CD14-positive monocyte (primary cell): ENCODE results near the gene TMEM181. TPM values are rescaled to one million over a fixed set of nuclear protein-coding genes. Genes with fewer than 3 reads are reported as not detected.
A peak's percentile ranks its signal among the peaks of the same experiment; 100 is the strongest.
"Not testable (repeated sequence)": the region's sequence is repeated elsewhere in the genome, so short reads cannot be mapped to it uniquely, and the experiment has no call there.

Source experiments
- DNase-seq, 3 donors: peaks; one replicate each; pipeline ENCODE4 v3.0.0-alpha.2; 2011 to 2022
- H2AFZ ChIP-seq: 2 replicates; pipeline ENCODE4 v1.6.0; 2012; ENCODE audit warnings: mild to moderate bottlenecking, low read depth, low read length, inconsistent platforms; ENCODE audit not compliant: insufficient read depth, poor library complexity, severe bottlenecking
- H3K27ac ChIP-seq, 2 donors: 1 replicate in 1 of 2; 2 replicates in 1 of 2; pipeline ENCODE4 v1.5.1; 2012 to 2013; ENCODE audit warnings: low read length in 2 of 2, control low read depth in 1 of 2, inconsistent platforms in 1 of 2, low read depth in 1 of 2, mild to moderate bottlenecking in 1 of 2
- H3K27me3 ChIP-seq, 2 donors: one replicate each; pipeline versions ENCODE4 v1.6.0 to v1.6.1; 2011 to 2013; ENCODE audit warnings: low read length in 2 of 2; ENCODE audit not compliant: control insufficient read depth in 2 of 2, insufficient read depth in 2 of 2
- H3K36me3 ChIP-seq, 2 donors: replicated peaks in 1 of 2; 1 replicate in 1 of 2; 2 replicates in 1 of 2; pipeline versions ENCODE4 v1.5.1 to v1.6.1; 2012 to 2013; ENCODE audit warnings: low read length in 2 of 2, control low read depth in 1 of 2, inconsistent platforms in 1 of 2, mild to moderate bottlenecking in 1 of 2; ENCODE audit not compliant: insufficient read depth in 2 of 2, control insufficient read depth in 1 of 2
- H3K4me1 ChIP-seq, 2 donors: 1 replicate in 1 of 2; 2 replicates in 1 of 2; pipeline versions ENCODE4 v1.5.1 to v1.6.1; 2012 to 2013; ENCODE audit warnings: low read length in 2 of 2, control low read depth in 1 of 2, inconsistent platforms in 1 of 2, mild to moderate bottlenecking in 1 of 2, moderate library complexity in 1 of 2; ENCODE audit not compliant: insufficient read depth in 2 of 2, control insufficient read depth in 1 of 2
- H3K4me2 ChIP-seq: replicated peaks from 2 replicates; pipeline ENCODE3; 2012; ENCODE audit warnings: low read length, moderate library complexity, mild to moderate bottlenecking; ENCODE audit not compliant: poor library complexity, severe bottlenecking; ENCODE audit errors: extremely low read depth
- H3K4me3 ChIP-seq, 3 experiments: fragments of 200-600 bp in 1 of 3; sonication (generic) in 1 of 3; replicated peaks in 1 of 3; 1 replicate in 2 of 3; 2 replicates in 1 of 3; pipeline ENCODE4 v1.5.1; 2011 to 2013; ENCODE audit warnings: low read length in 3 of 3, mild to moderate bottlenecking in 3 of 3, control low read depth in 2 of 3, low read depth in 2 of 3, inconsistent platforms in 1 of 3, moderate library complexity in 1 of 3
- H3K79me2 ChIP-seq: 2 replicates; pipeline ENCODE4 v1.6.0; 2012; ENCODE audit warnings: mild to moderate bottlenecking, control low read depth, inconsistent platforms, low read length, moderate library complexity; ENCODE audit not compliant: insufficient read depth
- H3K9ac ChIP-seq: 2 replicates; pipeline ENCODE4 v1.6.0; 2017; ENCODE audit warnings: low read length, mild to moderate bottlenecking; ENCODE audit not compliant: insufficient read depth, poor library complexity, severe bottlenecking
- H3K9me3 ChIP-seq, 2 donors: replicated peaks in 1 of 2; 1 replicate in 1 of 2; 2 replicates in 1 of 2; pipeline versions ENCODE4 v1.5.1 to v1.6.1; 2012 to 2013; ENCODE audit warnings: low read length in 2 of 2, control low read depth in 1 of 2; ENCODE audit not compliant: control insufficient read depth in 1 of 2, insufficient read depth in 1 of 2
- H4K20me1 ChIP-seq: 2 replicates; pipeline ENCODE4 v1.6.0; 2012; ENCODE audit warnings: mild to moderate bottlenecking, low read length, control low read depth, moderate library complexity; ENCODE audit not compliant: insufficient read depth
- H3K27ac Mint-ChIP-seq, 7 donors: one replicate each; pipeline ENCODE4 v1.8.0; 2020; ENCODE audit warnings: mild to moderate bottlenecking in 7 of 7, mixed read lengths in 7 of 7, moderate library complexity in 6 of 7, inconsistent platforms in 2 of 7
- H3K27me3 Mint-ChIP-seq, 3 donors: one replicate each; pipeline ENCODE4 v1.8.0; 2021 to 2022; ENCODE audit warnings: low read depth in 3 of 3, mild to moderate bottlenecking in 3 of 3, mixed read lengths in 3 of 3, moderate library complexity in 3 of 3, inconsistent platforms in 1 of 3
- H3K36me3 Mint-ChIP-seq, 2 donors: one replicate each; pipeline ENCODE4 v1.8.0; 2020; ENCODE audit warnings: mixed read lengths in 2 of 2, inconsistent platforms in 1 of 2, mild to moderate bottlenecking in 1 of 2
- H3K4me1 Mint-ChIP-seq: one replicate; pipeline ENCODE4 v1.8.0; 2020; ENCODE audit warnings: mild to moderate bottlenecking, mixed read lengths
- H3K4me3 Mint-ChIP-seq, 2 donors: one replicate each; pipeline ENCODE4 v1.8.0; 2020; ENCODE audit warnings: mild to moderate bottlenecking in 2 of 2, mixed read lengths in 2 of 2, moderate library complexity in 1 of 2
- H3K9me3 Mint-ChIP-seq, 7 donors: one replicate each; pipeline ENCODE4 v1.8.0; 2020 to 2022; ENCODE audit warnings: mixed read lengths in 7 of 7, mild to moderate bottlenecking in 6 of 7, moderate library complexity in 6 of 7, inconsistent platforms in 2 of 7
- WGBS: methylation state at CpG from one replicate; pipeline ENCODE4 v1.1.5; 2013; ENCODE audit warnings: missing lambda C conversion rate; ENCODE audit not compliant: insufficient coverage; 5-methylcytosine and 5-hydroxymethylcytosine counted together
- intact Hi-C, 2 donors: fragments of 100-400 bp; cut with micrococcal nuclease; formaldehyde crosslinking; loops; one replicate each; pipeline versions ENCODE4 v1.15.0 to v1.15.1; 2023
- polyA plus RNA-seq, 3 donors: library from polyadenylated mRNA; depleted of rRNA in 1 of 3; unstranded in 2 of 3; stranded (reverse) in 1 of 3; fragments of 300-500 nt in 2 of 3; fragments of >200 nt in 1 of 3; fragmentation: Illumina TruSeq in 2 of 3; gene quantifications; 1 replicate in 2 of 3; 2 replicates in 1 of 3; pipeline ENCODE4 v1.2.3, GENCODE V29; 2012 to 2021
- TF ChIP-seq, protein P1 (sequence below): fragments of 200-600 bp; IDR thresholded peaks from one replicate; pipeline ENCODE4 v1.8.0; 2022; ENCODE audit warnings: antibody characterized with exemption, mild to moderate bottlenecking

The TMEM181 gene
- polyA plus RNA-seq, 3 donors, result 2.4 to 6.8 (median 2.6) TPM

DNA sequence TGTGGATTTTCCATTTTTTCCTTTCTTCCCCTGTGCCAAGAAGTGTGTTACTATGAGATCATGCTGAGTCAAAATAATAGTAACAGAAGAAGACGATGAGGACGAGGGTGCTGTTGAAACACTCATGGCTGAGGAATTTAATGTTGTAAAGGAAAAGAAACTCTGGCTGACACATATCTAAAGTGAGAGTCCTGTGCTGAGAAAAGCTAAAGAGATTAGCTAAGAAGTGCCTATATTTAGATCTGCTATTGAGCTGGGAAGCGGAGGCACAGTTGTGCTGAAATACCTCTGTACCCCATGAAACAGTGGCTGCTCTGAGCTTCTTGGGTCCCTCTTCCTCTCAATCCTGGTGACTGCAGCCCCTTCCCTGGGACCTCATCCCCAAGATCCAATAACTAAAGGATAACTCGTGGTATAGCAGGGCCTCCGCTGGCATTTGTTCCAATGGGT is 88.8 kb downstream of the TMEM181 start:
- no peak overlapping the region for H3K9ac ChIP-seq
- peak overlapping the region; percentile 66 to 97 (median 95) for H3K27ac Mint-ChIP-seq

DNA sequence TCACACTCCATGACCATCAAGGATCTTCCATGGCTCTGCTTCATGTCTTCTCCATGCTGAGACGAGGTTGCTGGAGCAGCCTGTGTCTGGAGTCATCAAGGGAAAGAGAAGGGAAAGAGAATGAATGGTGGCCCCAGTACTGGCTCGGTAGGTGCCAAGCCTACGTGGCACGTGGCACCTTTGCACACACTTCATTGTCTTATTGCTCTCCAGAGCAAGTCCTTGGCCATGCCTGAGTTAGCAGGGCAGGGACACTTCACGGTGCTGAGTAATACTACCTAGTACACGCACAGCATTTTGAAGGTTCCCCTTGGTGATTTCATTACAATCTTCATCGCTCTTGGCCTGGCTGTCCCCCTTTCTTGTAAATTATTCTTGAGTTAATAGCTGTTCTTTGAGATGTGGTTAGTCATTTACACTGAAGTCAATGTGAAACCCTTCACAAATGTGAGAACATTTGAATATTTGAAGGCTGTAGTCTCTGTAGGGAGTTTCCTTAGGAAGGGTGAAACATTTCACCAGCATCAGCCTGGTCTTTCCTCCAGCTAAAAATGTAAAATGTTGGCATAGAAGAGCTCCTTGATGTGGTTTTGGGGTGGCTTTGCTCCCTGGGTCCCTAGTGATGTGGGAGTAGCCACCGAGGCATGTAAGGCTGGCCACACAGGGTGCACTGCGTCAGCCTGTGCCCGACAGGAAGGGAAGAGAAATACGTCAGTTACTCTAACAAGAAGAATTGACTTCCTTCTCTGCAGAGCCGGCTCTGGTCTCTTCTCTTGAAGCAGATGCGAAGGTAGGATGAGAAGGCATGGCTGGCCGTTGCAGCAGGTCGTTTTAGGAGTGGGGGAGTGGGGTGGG is 89.6 kb downstream of the TMEM181 start, which contains the start of gene SYTL3:
SYTL3 (plus strand) TSS at position 766 of the 855 bp plus-strand sequence. CDS start 13,215 bp downstream, outside the sequence.
- H3K27ac Mint-ChIP-seq, result peak within 1 kb of the TSS; percentile 94 to 97 (median 95)
- H3K36me3 Mint-ChIP-seq, result peaks cover 0 to 4% of the 10 kb centered on the region in 2 donors
- 19% methylated on average over 7 of the region's 15 CpGs for WGBS
- intact Hi-C loops, result loop anchor here (10.0 kb wide), 2 partner anchors 45 to 595 kb away; no protein-coding TSS in a partner anchor
- H3K4me1 Mint-ChIP-seq, result peaks cover 54% of the 10 kb centered on the region
- peak; percentile 86 to 90 (median 88) for DNase-seq
- Histone ChIP-seq H4K20me1 (no peaks in the 10 kb centered on the region), H3K79me2 (peaks cover 3% of the 10 kb centered on the region), H3K9me3 (no peaks in the 10 kb centered on the region), H3K4me3 (peak within 1 kb of the TSS in 1 of 3 experiments; percentile 50), H3K36me3 (no peaks in the 10 kb centered on the region), H3K4me1 (peaks cover 47 to 53% of the 10 kb centered on the region in 2 donors), H3K9ac (peak within 1 kb of the TSS; percentile 56), H3K4me2 (peak within 1 kb of the TSS; percentile 45), H2AFZ (no peak within 1 kb of the TSS), H3K27me3 (no peaks in the 10 kb centered on the region), H3K27ac (peak within 1 kb of the TSS; percentile 66 to 93)
- H3K9me3 Mint-ChIP-seq, result no peaks in the 10 kb centered on the region
- peaks cover 0 to 6% (median 0%) of the 10 kb centered on the region in 3 donors for H3K27me3 Mint-ChIP-seq
- TF ChIP-seq, protein P1, sequence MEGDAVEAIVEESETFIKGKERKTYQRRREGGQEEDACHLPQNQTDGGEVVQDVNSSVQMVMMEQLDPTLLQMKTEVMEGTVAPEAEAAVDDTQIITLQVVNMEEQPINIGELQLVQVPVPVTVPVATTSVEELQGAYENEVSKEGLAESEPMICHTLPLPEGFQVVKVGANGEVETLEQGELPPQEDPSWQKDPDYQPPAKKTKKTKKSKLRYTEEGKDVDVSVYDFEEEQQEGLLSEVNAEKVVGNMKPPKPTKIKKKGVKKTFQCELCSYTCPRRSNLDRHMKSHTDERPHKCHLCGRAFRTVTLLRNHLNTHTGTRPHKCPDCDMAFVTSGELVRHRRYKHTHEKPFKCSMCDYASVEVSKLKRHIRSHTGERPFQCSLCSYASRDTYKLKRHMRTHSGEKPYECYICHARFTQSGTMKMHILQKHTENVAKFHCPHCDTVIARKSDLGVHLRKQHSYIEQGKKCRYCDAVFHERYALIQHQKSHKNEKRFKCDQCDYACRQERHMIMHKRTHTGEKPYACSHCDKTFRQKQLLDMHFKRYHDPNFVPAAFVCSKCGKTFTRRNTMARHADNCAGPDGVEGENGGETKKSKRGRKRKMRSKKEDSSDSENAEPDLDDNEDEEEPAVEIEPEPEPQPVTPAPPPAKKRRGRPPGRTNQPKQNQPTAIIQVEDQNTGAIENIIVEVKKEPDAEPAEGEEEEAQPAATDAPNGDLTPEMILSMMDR, result no peak
- peak within 1 kb of the TSS; percentile 62 to 68 for H3K4me3 Mint-ChIP-seq

More for the DNA sequence above, 88.8 kb downstream of the TMEM181 start:
- TF ChIP-seq, protein P1, result no peak
- Mint-ChIP-seq H3K36me3 (peaks cover 0 to 4% of the 10 kb centered on the region in 2 donors), H3K4me1 (peaks cover 46% of the 10 kb centered on the region), H3K27me3 (no peaks in the 10 kb centered on the region), H3K9me3 (no peaks in the 10 kb centered on the region), H3K4me3 (no peak overlapping the region)
- peaks cover 11% of the 10 kb centered on the region for H3K79me2 ChIP-seq
- H2AFZ ChIP-seq, result no peak overlapping the region
- intact Hi-C loops, result loop anchor here in 1 of 2 donors (10.0 kb wide), 1 partner anchor 46 kb away; no protein-coding TSS in a partner anchor
- H4K20me1 ChIP-seq, result no peaks in the 10 kb centered on the region
- peak overlapping the region in 1 of 2 donors; percentile 93 for H3K27ac ChIP-seq
- H3K4me3 ChIP-seq, result peak overlapping the region in 1 of 3 experiments; percentile 50
- H3K4me1 ChIP-seq, result peaks cover 39 to 45% of the 10 kb centered on the region in 2 donors
- H3K4me2 ChIP-seq, result peak overlapping the region; percentile 45
- WGBS, result 67% methylated on average over 1 of the region's 5 CpGs
- no peaks in the 10 kb centered on the region for H3K36me3 ChIP-seq
- H3K27me3 ChIP-seq, result no peaks in the 10 kb centered on the region
- no peak for DNase-seq
- no peaks in the 10 kb centered on the region for H3K9me3 ChIP-seq

- H3K27me3 ChIP-seq, H3K9me3 ChIP-seq, H3K27me3 Mint-ChIP-seq, H3K79me2 ChIP-seq, H3K9me3 Mint-ChIP-seq, H3K4me3 ChIP-seq, H3K36me3 ChIP-seq, H3K36me3 Mint-ChIP-seq, H4K20me1 ChIP-seq, H2AFZ ChIP-seq, DNase-seq, H3K4me2 ChIP-seq: not testable (repeated sequence)
- H3K4me3 Mint-ChIP-seq, result peak overlapping the region in 1 of 2 donors; percentile 45
- peak overlapping the region; percentile 96 to 100 (median 98) for H3K27ac Mint-ChIP-seq
- Histone ChIP-seq H3K9ac (peak overlapping the region; percentile 72), H3K4me1 (peaks cover 63 to 69% of the 10 kb centered on the region in 2 donors), H3K27ac (peak overlapping the region; percentile 89 to 98)
- peaks cover 69% of the 10 kb centered on the region for H3K4me1 Mint-ChIP-seq
- intact Hi-C loops, result loop anchor here in 1 of 2 donors (10.0 kb wide), 1 partner anchor 597 kb away; no protein-coding TSS in a partner anchor
- WGBS, result 64% methylated on average over 6 of the region's 17 CpGs
Observed at GRCh38 chr6:158651981-158652737, 92.3 kb downstream of the TMEM181 start.
